GM18498 (cell line): ENCODE data around the gene RNF223.

ENCODE experiments used
- ATAC-seq: cut with Tn5 transposase; IDR thresholded peaks from one replicate; pipeline ENCODE4 v1.9.1; 2021; ENCODE audit warnings: mild to moderate bottlenecking, moderate library complexity; ENCODE audit not compliant: unreplicated experiment

The RNF223 gene

DNA sequence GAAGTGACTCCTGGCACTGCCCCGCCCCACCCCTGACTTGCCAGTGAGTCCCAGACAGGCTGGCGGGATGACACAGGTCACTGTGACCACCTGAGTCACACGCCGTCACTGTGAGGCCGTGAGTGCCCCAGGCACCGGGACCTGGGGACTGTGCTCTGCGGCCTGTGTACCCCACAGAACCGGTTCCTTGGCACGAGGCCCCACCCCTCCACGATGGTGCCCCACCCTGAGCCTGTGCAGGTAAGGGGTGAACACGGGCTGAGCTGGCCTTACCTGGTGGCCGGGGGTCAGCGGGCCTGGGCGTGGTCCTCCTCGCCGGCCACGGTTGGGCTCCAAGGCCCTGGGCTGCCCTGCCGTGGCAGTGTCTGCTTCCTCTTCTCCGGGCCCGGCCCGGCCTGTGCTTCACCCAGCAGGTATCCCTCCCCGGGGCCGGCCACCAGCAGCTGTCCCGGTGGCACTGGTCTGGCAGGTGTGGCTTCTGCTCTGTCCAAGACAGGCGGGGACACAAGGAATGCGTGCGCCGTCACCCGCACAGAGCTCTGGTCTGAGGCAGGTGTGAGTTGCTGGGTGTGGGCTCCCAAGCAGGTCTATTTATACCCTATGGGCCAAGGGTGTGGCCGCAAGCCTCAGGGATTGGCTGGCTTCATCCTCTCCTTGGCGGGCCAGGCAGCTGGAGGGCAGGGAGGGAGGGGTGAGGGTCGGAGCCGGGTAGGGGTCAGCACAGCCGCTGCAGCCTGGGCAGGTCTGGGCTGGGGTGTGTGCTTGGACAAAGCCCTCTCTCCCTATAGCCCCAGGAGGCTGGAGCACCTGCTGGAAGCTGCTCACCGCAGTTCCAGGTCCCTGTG, at the start of gene RNF223:
Gene RNF223, minus strand, starts transcription at position 564 of the 845 bp plus-strand sequence. CDS start 1,740 bp downstream, outside the sequence.
- ATAC-seq, result no peak

DNA sequence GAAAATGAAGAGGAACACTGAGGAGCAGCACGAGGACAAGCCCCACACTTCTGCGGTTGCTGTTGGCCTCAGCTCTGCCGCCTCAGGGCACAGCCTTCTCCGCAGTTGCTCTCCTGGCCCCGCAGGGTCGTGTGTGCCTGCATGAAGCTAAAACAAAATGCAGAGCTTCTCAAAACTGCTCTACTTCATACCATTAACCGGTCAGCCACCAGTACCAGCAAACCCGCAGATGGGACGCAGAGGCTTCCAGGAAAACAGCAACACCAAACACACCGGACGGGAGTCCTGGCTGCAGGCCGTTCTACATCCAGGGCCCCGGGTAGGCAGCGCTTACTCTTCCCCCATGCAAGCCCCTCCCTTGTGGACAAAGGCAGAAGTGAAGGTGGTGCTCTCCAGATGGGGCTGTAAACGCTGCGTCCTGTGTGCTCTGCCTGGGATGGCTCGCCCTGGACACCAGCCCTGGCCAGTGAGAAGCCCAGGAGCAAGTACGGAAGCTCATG, 48.9 kb upstream of the RNF223 start:
- no peak for ATAC-seq

DNA sequence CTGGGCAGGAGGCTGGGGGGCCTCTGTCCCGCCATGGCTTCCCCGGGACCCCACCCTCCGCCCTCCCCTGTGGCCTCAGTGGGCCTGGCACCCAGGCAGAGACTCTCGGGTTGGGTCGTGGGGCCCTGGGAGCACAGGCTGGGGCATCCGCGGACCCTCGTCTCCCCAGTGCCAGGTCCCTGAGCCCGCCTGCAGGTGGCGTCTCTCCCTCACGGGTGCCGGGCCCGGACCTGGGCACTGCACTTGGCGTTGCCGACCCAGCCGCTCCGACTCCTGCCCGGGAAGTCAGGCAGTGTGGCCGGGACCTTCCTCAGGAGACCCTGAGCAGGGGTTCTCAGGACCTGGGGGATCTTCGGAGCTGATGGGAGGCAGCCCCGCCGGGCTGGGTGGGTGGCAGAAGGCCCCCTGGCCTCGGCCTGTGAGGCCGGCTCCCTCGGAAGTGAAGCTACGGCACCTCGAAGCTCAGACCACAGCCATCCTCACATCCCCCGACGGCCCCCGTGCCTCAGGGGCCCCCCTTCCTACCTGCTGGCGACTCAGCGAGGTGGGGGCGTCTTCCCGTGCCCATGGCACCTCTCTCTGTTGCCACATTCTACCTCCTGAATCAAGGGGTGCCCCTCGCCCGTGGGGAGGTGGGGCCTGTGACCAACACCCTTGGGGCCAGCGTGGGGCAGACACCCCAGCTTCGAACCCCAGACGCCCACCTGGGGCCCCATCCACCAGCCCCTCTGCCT, 48.1 kb upstream of the RNF223 start:
- no peak for ATAC-seq

DNA sequence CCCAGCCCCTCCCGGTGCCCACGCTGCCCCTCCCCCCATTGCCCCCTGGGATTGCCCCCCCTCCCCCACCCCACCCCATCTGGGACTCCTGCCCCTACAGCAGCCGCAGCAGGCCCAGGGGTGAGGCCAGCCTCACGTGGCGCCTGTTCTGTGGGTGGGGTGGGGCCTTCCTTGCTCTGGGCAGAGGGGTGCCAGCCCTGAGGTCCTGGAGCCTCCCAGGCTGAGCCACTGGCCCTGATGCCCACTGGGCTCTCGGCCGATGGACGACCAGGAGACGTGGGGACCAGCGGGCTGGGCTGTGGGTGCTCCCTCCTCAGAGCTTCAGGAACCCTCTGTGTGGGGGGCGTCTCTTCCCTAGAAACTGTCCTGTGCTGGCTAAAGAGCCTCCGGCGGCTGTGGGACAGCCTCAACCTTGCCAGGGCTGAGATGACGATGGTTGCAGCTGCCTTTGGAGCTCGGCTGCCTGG, 47.5 kb upstream of the RNF223 start:
- no peak for ATAC-seq

DNA sequence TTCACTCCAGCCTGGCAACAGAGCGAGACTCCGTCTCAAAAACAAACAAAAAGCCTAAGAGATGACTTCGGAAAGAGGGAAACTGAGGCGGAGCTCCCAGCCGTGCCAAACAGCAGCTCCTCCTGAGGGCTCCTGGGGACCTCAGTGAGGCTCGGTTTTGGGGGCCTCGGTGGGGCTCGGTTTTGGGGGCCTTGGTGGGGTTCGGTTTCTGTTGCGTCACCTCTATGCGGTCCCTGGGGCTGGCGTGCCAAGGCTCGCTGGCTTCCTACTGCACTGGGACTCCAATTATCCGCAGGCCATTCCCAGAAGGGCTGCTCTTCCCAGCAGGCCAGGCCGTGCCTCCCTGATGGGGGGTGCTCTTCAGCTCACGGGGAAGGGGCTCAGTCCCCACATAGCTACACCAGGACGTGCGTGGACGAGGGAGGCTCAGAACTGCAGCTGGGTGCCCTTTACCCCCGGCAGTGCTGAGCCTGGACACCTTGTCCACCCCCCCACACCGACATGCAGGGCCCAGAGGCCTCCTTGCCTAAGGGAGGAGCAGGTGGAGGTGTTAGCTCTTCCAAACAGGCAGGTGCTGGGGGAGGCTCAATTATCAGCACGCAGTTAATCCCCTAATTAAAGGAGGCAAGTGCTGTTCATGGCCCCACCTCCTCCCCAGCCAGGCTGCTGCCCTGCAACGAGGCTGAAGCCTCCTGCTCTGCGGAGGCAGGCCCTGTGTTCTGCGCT, 46.9 kb upstream of the RNF223 start:
- ATAC-seq, result no peak

DNA sequence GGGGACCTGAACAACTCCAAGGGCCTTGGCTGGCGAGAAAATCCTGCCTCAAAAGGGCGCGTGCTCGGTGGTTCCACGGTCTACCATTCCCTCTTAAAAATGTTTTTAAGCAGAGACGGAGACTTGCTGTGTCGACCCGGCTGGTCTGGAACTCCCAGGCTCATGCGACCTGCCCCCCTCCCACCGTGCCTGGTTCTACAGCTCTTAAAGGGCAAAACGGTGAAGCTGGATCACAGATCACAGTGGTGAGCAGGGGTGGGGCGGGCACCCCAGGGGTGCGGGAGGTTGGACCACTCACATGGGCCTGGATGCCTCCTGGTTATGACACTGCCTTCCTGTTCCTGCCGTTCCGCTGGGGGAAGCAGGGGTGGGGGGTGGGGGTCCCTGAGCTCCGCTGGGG, 46.0 kb upstream of the RNF223 start:
- ATAC-seq, result no peak

DNA sequence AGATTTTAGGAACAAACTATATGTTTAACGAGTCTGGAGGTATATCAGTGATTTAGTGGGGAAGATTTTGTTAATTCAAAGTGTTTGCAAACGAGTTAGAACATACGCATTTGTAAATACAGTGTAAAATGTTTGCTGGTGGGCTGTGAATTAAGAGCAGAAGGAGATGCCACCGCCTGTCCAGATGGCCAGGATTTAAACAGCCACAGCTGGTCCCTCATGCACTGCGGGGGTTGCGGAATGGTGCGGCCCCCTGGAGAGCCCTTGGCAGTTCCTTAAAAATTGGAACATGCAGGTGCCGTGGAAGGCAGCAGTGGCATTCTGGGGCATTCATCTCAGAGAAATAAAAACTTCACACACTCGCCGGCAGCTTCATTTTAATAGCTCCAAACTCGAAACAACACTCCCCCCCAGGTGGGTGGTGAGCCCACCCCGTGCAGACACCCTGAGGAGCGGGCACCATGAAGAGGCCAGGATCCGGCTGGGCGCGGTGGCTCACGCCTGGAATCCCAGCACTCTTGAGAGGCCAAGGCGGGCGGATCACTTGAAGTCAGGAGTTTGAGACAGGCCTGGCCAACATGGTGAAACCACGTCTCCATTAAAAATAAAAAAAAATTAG, 45.3 kb upstream of the RNF223 start:
- ATAC-seq, result no peak

DNA sequence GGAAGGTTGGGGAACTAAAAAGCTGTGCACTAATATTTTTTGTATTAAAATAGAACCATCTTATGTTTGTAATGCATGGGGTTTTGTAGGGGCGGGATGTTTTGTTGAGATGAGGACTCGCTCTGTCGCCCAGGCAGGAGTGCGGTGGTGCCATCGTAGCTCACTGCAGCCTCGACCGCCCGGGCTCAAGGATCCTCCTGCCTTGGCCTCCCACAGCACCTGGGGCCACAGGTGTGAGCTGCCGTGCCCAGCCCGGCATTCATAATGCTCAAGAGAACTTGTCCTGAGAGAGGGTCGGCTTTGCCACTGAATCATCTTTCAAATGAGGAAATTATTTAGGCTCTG, 44.7 kb upstream of the RNF223 start:
- ATAC-seq, result no peak

DNA sequence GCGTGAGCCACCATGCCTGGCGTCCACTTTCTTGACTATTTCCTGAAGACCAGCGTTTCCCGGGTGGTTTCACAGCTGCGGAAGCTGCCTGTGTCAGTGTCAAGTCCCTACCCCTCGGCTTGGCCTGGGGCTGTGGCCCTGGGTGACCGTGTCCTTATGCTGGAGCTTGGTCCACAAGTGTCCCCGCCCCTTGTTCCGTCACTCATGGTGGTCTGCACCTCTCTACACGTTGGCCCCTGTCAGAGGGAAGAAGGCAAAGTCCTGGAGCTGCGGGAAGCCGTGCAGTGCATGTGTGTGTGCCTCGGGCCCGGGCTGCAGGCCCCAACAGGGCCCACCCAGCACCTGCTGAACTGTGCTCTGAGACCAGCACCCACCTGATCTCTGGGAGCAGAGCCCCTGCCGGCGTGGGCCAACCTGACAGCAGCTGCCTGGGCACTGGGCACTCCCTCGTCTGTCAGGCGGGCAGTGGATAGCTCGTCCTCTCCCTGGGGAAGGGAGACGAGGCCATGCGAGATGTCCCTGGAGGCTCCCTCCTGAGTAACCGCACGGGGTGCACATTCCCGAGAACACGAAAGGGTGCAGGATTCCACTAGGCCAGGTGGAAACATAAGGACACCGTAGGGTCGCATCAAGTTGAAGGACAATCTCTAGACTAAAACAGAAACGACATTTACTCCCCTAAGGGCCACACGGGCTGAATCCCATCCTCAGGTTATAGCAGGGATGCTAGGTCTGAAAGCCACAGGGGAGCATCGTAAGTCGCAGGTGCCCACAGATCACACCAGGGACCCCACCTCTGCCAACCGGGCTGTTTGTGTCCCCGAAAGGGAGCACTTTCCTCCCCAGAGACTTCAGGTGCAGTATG, 44.1 kb upstream of the RNF223 start:
- ATAC-seq, result no peak

DNA sequence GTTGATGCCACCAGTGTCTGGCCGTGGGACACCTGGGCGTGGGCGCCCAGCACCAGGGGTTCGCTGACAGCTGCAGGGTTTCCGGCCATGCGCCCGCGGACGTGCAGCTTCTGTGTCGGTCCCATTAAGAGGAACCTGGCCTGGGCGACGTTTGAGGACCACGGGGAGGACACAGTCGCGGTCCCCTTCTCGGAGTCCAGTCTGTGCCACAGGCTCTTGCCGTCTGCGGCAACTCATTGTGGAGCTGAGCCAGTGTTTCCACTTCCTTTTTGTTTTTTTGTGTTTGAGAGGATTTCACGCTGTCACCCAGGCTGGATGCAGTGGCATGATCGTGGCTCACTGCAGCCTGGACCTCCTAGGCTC, 43.3 kb upstream of the RNF223 start:
- no peak for ATAC-seq

DNA sequence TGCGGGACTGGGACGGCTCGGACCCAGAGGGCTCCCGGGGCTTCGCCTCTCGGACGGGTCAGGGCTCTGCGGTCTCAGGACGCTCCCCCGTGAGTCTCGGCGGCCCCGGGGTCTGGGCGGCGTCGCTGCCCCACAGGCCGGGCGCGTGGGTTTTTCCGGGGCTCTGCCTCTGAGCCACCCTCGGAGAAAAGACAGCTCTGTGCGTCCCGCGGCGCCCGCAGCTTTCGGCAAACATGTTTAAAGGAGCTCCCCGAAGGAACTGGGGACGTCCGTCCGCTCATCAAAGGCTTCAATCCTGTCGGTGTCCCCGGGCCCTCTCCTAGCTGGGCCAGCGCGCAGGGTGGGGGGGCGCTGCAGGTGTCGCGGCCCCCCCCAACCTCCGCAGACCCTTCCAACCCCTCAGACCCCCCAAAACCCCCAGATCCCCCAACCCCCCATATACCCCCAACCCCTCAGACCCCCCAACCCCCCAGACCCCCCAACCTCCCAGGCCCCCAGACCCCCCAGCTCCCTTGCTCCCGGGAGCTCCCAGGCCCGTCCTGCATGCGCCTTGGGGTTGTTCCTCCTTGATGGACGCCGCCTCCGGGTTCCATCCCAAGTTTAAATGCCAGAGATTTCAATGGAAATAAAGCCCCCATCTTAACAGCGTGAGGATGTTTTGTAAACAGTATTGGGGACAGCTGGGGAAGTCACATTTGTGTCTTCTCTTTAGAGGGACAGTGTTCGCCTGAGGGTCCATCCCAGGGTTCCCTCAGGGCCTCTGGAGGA, 42.8 kb upstream of the RNF223 start:
- no peak for ATAC-seq

DNA sequence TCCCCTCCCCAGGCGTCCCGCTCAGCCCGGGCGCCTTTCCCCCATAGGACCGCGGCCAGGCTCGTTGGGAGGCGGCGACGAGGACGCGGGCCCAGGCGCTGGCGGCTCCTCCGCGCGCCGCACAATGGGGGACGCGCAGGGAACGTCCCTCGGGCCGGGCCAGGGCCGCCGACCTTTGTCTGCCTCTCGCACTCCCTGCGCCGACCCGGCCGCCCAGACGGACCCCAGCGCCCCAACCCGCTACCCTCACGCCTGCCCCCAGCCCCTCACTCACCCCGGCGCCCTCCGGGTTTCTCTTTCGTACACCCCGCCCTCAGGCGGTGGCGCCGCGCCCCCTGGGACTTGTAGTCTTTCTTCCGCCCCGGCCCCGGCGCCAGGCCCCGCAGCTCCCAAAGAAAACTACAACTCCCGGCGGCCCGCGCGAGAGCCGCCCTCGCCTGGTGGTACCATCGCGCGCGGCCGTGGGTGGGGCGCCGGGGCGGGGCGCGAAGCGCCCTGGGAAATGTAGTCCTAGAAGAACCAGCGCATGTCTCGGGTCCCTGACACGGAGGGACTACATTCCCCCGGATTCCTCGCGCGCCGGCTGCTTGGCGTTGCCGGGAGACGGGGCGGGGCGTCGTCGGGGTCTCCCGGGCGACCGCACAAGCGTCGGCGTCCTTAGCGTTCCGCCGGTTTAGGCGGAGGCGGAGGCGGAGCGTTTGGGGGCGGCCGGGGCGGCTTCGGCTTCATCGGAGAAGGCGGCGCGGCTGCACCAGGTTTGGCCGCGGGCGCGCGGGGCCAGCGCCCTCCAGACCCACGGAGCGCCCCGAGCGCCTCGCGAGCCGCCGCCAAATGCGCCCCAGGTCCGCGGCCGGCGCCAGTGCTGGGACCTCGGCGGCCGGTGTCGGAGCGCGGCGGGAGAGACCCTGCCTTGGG, 41.9 kb upstream of the RNF223 start, which contains the start of gene C1orf159:
Gene C1orf159, minus strand, starts transcription at position 304 of the 915 bp plus-strand sequence. CDS start 24,546 bp downstream, outside the sequence.
- peak; percentile 89 for ATAC-seq

DNA sequence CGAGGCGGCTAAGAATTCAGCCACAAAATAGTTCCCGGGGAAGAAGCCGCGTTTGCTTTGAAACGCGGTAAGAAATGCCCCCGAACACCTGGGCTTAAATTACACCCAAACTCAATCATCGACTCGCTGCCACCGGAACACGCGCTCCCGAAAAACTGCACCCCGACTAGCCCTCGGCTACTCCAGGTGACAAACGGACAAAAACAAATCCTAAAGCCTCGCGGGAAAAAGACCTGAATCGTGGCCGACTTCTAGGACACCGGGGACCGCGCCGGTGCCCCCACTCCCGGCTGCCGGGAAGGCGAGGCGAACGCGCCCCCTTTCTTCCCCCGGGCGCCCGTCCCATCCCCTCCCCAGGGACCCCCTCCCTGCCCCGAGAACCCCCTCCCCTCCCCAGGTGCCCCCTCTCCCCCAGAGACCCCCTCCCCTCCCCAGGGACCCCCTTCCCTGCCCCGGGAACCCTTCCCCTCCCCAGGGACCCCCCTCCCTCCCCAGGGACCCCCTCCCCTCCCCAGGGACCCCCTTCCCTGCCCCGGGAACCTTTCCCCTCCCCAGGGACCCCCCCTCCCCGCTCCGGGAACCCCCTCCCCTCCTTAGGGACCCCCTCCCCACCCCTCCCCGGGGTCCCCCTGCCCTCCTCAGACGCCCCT, 41.2 kb upstream of the RNF223 start:
- ATAC-seq, result no peak

DNA sequence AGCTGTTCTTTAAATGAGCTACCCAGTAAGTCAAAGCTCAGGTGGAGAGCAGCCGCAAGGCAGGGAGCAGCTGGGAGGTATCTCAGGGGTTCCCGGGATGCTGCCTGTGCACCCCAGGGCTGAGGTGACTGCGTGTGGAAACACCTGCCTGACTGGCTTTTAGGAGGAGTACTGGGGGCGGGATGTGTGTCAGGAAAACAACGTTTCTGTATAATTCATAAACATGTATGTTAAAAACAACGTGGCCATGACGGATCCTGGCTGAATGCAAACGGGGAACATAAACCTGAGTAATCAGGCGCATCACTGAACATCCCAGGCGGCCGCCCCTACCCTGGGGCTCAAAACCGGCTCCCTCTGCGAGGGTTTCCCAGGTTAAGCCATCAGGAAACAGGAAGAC, 40.3 kb upstream of the RNF223 start:
- ATAC-seq, result no peak

DNA sequence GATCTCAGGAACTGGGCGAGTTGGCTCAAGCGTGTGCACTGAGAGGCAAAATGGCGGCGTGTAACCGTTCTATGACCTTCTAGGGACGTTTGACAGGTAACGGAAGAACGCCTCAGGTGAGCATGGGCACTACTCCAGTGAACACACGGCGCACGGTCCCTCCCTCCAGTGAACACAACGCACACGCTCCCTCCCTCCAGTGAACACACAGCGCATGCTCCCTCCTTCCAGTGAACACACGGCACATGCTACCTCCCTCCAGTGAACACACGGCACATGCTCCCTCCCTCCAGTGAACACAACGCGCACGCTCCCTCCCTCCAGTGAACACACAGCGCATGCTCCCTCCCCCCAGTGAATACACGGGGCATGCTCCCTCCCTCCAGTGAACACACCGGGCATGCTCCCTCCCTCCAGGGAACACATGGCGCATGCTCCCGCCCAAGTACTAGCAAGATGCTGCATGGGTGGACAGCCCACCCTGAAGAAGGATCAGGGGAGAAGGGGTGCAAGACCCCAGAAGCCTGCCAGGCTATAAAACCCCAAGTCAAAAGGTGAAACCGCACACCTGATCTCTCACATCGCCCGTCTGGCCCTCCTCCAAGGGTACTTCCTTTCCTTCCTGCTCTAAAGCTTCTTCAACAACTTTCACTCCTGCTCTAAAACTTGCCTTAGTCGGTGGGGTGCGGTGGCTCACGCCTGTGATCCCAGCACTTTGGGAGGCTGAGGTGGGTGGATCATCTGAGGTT, 38.3 kb upstream of the RNF223 start:
- no peak for ATAC-seq

DNA sequence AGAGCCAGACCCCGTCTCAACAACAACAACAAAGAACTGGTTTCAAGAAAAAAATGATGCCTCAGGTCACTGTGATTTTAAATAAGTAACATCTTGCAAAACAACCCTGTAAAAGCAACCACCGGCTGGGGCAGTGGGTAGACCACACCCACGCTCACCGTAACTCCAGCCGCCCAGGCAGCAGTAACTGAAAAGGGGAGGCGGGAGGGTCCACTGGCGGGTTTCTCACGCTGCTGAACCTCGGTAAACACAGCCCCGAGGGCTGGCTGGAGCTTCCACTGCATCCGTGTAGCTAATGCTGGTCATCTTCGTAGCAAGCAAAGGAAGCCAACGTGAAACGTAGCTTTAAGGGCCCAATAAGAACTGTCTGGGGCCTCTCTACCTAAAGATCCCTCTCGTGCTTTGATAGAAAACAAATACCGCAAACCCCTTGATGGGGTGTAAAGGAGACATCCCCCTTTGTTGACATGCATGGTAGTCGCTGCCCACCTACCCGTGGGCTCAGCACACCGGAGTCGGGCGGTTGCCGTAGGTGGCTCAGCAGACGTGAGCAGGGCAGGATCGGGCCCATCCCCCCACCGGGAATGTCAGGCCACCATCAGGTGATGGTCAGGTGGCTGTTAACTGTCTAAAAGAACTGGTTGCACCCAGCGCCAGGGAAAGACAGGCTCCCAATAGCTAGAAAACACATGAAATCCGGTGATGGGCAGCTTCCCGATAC, 37.6 kb upstream of the RNF223 start:
- ATAC-seq, result no peak
